A673 (cell line): ENCODE data around the gene C4BPA. TPM values are rescaled to one million over a fixed set of nuclear protein-coding genes. Genes with fewer than 3 reads are reported as not detected.

Experiments used
- BruUV-seq: library from RNA; stranded (reverse); fragments of 400-500 nt; replicated peaks from 2 replicates; lab custom pipeline; 2021; lab: Mats Ljungman, UMichigan
- CTCF ChIA-PET: fragments of 300-600 bp; sonication (Branson Sonifier 250); formaldehyde crosslinking; loops from one replicate; lab custom pipeline; 2022; ENCODE audit warnings: antibody characterized with exemption; lab: Charles Lee
- POLR2A ChIA-PET: fragments of 300-600 bp; sonication (Branson Sonifier 250); formaldehyde crosslinking; loops from one replicate; lab custom pipeline; 2022; ENCODE audit warnings: antibody characterized with exemption; ENCODE audit not compliant: low non-redundant PET; lab: Charles Lee
- DNase-seq: peaks from one replicate; pipeline ENCODE4 v3.0.0-alpha.2; 2015; ENCODE audit warnings: low spot score
- H3K27ac ChIP-seq: fragments of 200-600 bp; sonication (generic); 2 replicates; pipeline ENCODE4 v1.5.1; 2016; ENCODE audit warnings: mixed run types, low read depth, mild to moderate bottlenecking, mixed read lengths, antibody characterized with exemption, low read length; ENCODE audit not compliant: poor library complexity, severe bottlenecking
- H3K27me3 ChIP-seq: fragments of 200-600 bp; sonication (generic); replicated peaks from 2 replicates; pipeline ENCODE4 v1.6.1; 2017; ENCODE audit warnings: mixed run types, low read depth, mild to moderate bottlenecking, mixed read lengths, antibody characterized with exemption, low read length; ENCODE audit not compliant: insufficient read depth, poor library complexity
- H3K36me3 ChIP-seq: fragments of 200-600 bp; sonication (generic); 2 replicates; pipeline ENCODE4 v1.6.1; 2016; ENCODE audit warnings: mixed run types, mild to moderate bottlenecking, mixed read lengths, antibody characterized with exemption, low read length; ENCODE audit not compliant: insufficient read depth, poor library complexity, severe bottlenecking
- H3K4me1 ChIP-seq: fragments of 200-600 bp; sonication (generic); 2 replicates; pipeline ENCODE4 v1.6.1; 2017; ENCODE audit warnings: mixed run types, mild to moderate bottlenecking, mixed read lengths, antibody characterized with exemption, low read length; ENCODE audit not compliant: insufficient read depth, poor library complexity, severe bottlenecking
- H3K4me3 ChIP-seq: fragments of 200-600 bp; sonication (generic); 2 replicates; pipeline ENCODE4 v1.5.1; 2016; ENCODE audit warnings: low read depth, mixed run types, mild to moderate bottlenecking, mixed read lengths, low read length; ENCODE audit not compliant: poor library complexity, severe bottlenecking
- H3K9me3 ChIP-seq: fragments of 200-600 bp; sonication (generic); 2 replicates; pipeline ENCODE4 v1.6.1; 2016; ENCODE audit warnings: mixed run types, low read depth, mild to moderate bottlenecking, mixed read lengths, antibody characterized with exemption, low read length; ENCODE audit not compliant: poor library complexity, severe bottlenecking
- CTCF ChIP-seq: fragments of 300-800, 200-600 bp; sonication (generic); conservative IDR thresholded peaks from 2 replicates; pipeline ENCODE4 v1.5.1; 2017; ENCODE audit warnings: low read depth, mild to moderate bottlenecking, antibody characterized with exemption, low read length, moderate library complexity, mixed read lengths
- EZH2 ChIP-seq: fragments of 200-600 bp; sonication (generic); IDR thresholded peaks from 2 replicates; pipeline ENCODE4 v1.6.1; 2017; ENCODE audit warnings: borderline replicate concordance, low read depth, mild to moderate bottlenecking, mixed read lengths, antibody characterized with exemption, low read length; ENCODE audit not compliant: poor library complexity, severe bottlenecking
- intact Hi-C: fragments of 100-400 bp; cut with micrococcal nuclease; formaldehyde crosslinking; loops from one replicate; pipeline ENCODE4 v1.10.0; 2022; ENCODE audit not compliant: unreplicated experiment
- total RNA-seq: library from RNA; stranded (reverse); gene quantifications from 2 replicates; pipeline ENCODE4 v1.2.3, GENCODE V29; 2021

Gene C4BPA
- total RNA-seq, 1 experiment from 2014 or later: not detected

- Histone ChIP-seq H3K4me1 (no peaks in the 10 kb centered on the region), H3K4me3 (no peak overlapping the region), H3K9me3 (no peaks in the 10 kb centered on the region), H3K27ac (no peak overlapping the region), H3K27me3 (peaks cover 24% of the 10 kb centered on the region), H3K36me3 (no peaks in the 10 kb centered on the region)
- BruUV-seq: no TSS peak
- ChIA-PET POLR2A (no interaction called here), CTCF (no interaction called here)
- TF ChIP-seq CTCF (no peak), EZH2 (no peak)
- intact Hi-C loops: no loop called here
- DNase-seq: no peak
These were observed 70.9 kb downstream of the C4BPA start for GRCh38 chr1:207174913-207175312.

DNA sequence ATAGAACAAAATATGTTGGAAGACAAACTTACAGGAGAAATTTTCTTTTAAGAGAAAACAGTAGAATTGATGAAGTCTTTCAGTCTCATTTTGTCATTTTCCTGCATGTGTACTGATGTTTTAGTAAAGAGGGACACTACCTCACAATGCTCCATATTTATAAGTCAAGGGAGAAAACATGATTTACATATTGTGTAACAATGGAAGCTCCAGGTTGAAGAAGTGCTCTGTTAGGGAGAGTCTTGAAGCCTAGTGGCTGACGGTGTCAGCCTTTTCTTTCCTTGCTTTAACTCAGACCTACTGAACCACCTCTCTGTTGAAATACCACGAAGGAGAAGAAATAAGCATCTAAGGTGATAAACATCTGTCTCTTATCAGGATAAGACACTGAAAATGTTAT, 75.0 kb downstream of the C4BPA start:
- H3K4me3 ChIP-seq: no peak overlapping the region
- H3K36me3 ChIP-seq: no peaks in the 10 kb centered on the region
- intact Hi-C loops: no loop called here
- DNase-seq: no peak
- ChIA-PET POLR2A (no interaction called here), CTCF (no interaction called here)
- no peak for TF ChIP-seq EZH2
- TF ChIP-seq CTCF: no peak
- no peak overlapping the region for H3K27ac ChIP-seq
- no TSS peak for BruUV-seq
- H3K4me1 ChIP-seq: no peaks in the 10 kb centered on the region
- H3K27me3 ChIP-seq: peaks cover 15% of the 10 kb centered on the region
- H3K9me3 ChIP-seq: no peaks in the 10 kb centered on the region

DNA sequence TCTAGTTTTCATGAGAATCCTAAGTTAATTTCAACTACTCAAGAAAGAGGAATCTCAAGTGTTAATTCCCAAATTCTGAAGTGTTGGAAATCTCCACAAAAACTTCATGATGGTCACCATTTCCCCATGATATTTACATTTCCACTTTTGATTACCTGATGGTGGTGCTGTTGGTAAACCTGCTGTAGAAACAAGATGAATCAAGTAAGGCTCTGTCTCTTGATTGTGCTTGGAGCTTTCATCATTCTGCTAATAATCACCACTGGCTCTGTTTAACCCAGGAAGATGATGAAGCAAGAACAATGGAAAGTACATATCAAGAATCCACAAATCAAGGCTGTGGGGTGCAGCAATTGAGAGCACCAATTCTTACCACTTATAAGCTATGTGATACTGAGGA, 77.8 kb downstream of the C4BPA start:
- BruUV-seq: no TSS peak
- TF ChIP-seq CTCF: no peak
- TF ChIP-seq EZH2: no peak
- intact Hi-C loops: no loop called here
- no peak overlapping the region for H3K4me3 ChIP-seq
- H3K4me1 ChIP-seq: no peaks in the 10 kb centered on the region
- H3K36me3 ChIP-seq: no peaks in the 10 kb centered on the region
- no peak for DNase-seq
- ChIA-PET POLR2A (no interaction called here), CTCF (no interaction called here)
- no peak overlapping the region for H3K27ac ChIP-seq
- peaks cover 10% of the 10 kb centered on the region for H3K27me3 ChIP-seq
- H3K9me3 ChIP-seq: no peaks in the 10 kb centered on the region
